ENCODE results near the gene PTGES2. TPM values are rescaled to one million over a fixed set of nuclear protein-coding genes. Genes with fewer than 3 reads are reported as not detected.

PTGES2 gene
- total and polyA plus RNA-seq, 2 experiments from 2014 or later: 59.7 to 124 TPM

DNA sequence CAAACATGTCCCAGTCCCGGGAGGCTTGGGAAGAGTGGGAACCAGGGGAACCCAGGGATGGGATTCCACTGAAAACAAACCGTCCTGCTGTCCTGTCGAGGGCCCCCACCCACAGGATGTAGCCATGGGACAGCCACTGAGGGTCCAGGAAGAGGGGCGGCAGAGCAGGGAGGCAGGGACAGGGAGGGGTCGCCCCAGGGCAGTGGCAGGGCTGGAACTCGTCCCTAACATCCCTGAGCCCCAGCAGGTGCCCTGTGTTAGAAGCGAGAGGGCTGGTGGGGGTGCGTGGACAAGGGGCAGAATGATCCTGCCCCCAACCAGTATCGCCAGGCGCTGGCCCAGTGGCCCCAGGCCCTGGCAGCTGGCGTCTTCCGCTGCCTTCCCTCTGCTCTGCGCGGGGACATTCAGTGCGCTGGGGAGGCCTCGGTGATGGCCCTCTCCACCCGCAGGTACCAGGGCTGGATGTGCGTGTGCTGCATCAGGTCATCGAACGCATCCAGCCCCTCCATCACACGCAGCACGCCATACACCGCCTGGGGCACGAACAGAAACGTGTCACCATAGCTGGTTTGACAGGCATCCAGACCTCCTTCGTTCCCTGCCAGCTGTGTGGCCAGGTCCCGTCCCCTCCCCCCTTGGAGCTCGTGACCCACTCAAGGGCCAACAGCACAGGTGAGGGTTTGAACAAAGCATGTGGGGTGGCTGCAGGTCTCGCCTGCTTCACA, 6.6 kb downstream of the PTGES2 start:
- Histone ChIP-seq H2AFZ (no peak overlapping the region), H3K4me2 (no peak overlapping the region), H3K27me3 (ENCODE audit: insufficient read depth) (no peaks in the 10 kb centered on the region), H3K79me2 (replicated peaks; ENCODE audit: insufficient read depth) (peaks cover 11% of the 10 kb centered on the region), H3K27ac (ENCODE audit: low read depth) (no peak overlapping the region), H4K20me1 (replicated peaks; ENCODE audit: insufficient read depth) (peaks cover 9% of the 10 kb centered on the region), H3K4me1 (ENCODE audit: insufficient read depth) (peaks cover 8% of the 10 kb centered on the region; the same call in 1 of the 2 replicates), H3F3A (replicated peaks; ENCODE audit: low read depth) (peaks cover 7% of the 10 kb centered on the region; the same call in 1 of the 2 replicates), H3K36me3 (ENCODE audit: insufficient read depth) (0 out of 2 replicates have a peak, but pooled peaks cover 4% of the 10 kb centered on the region), H3K9me2 (ENCODE audit: insufficient read depth) (no peaks in the 10 kb centered on the region), H3K4me3 (no peak overlapping the region)
- TF ChIP-seq, protein P1, sequence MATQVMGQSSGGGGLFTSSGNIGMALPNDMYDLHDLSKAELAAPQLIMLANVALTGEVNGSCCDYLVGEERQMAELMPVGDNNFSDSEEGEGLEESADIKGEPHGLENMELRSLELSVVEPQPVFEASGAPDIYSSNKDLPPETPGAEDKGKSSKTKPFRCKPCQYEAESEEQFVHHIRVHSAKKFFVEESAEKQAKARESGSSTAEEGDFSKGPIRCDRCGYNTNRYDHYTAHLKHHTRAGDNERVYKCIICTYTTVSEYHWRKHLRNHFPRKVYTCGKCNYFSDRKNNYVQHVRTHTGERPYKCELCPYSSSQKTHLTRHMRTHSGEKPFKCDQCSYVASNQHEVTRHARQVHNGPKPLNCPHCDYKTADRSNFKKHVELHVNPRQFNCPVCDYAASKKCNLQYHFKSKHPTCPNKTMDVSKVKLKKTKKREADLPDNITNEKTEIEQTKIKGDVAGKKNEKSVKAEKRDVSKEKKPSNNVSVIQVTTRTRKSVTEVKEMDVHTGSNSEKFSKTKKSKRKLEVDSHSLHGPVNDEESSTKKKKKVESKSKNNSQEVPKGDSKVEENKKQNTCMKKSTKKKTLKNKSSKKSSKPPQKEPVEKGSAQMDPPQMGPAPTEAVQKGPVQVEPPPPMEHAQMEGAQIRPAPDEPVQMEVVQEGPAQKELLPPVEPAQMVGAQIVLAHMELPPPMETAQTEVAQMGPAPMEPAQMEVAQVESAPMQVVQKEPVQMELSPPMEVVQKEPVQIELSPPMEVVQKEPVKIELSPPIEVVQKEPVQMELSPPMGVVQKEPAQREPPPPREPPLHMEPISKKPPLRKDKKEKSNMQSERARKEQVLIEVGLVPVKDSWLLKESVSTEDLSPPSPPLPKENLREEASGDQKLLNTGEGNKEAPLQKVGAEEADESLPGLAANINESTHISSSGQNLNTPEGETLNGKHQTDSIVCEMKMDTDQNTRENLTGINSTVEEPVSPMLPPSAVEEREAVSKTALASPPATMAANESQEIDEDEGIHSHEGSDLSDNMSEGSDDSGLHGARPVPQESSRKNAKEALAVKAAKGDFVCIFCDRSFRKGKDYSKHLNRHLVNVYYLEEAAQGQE (IDR thresholded peaks at IDR 0.05; ENCODE audit: unreplicated experiment): no peak
- TF ChIP-seq ETS1 (IDR thresholded peaks at IDR 0.05) (no peak), STAT1 (IDR thresholded peaks at IDR 0.05; ENCODE audit: unreplicated experiment) (no peak), CTCF (conservative IDR thresholded peaks at IDR 0.05; ENCODE audit: low read depth in 2 of 2) (no peak), EZH2phosphoT487 (IDR thresholded peaks at IDR 0.05; ENCODE audit: unreplicated experiment) (no peak), NANOG (IDR thresholded peaks at IDR 0.05; ENCODE audit: borderline replicate concordance) (no peak), ZNF114 (CRISPR knock-in tag; IDR thresholded peaks at IDR 0.05) (no peak), ZNF331 (CRISPR knock-in tag; IDR thresholded peaks at IDR 0.05; ENCODE audit: low read depth) (no peak)
- H3K27ac Mint-ChIP-seq: no peak overlapping the region
- peaks cover 24% of the 10 kb centered on the region for H3K27me3 Mint-ChIP-seq (ENCODE audit: insufficient read depth, low read depth, poor library complexity)
- H3K4me1 Mint-ChIP-seq: peaks cover 17% of the 10 kb centered on the region
- no peak overlapping the region for H3K4me3 Mint-ChIP-seq
- no peaks in the 10 kb centered on the region for H3K9me3 Mint-ChIP-seq
- peaks cover 39% of the 10 kb centered on the region for H3K36me3 Mint-ChIP-seq (ENCODE audit: low read depth)
- DNase-seq (ENCODE audit: low spot score): no peak
- ATAC-seq: no peak

All from GM23338 (cell line).